IPS-20b (cell line): ENCODE results near the gene PUM1.

Experiments used
- H3K27ac ChIP-seq: one replicate; pipeline ENCODE4 v1.5.1; 2013; ENCODE audit warnings: low read length
- H3K27me3 ChIP-seq: 2 replicates; pipeline ENCODE4 v1.6.1; 2013; ENCODE audit warnings: mild to moderate bottlenecking, low read length, inconsistent platforms; ENCODE audit not compliant: insufficient read depth
- H3K36me3 ChIP-seq: 2 replicates; pipeline ENCODE4 v1.6.1; 2013; ENCODE audit warnings: low read depth, mild to moderate bottlenecking, inconsistent platforms, low read length, moderate library complexity; ENCODE audit not compliant: insufficient read depth
- H3K4me1 ChIP-seq: 2 replicates; pipeline ENCODE4 v1.6.1; 2013; ENCODE audit warnings: mild to moderate bottlenecking, control low read depth, inconsistent platforms, low read length, moderate library complexity; ENCODE audit not compliant: insufficient read depth
- H3K4me3 ChIP-seq: 2 replicates; pipeline ENCODE4 v1.5.1; 2013; ENCODE audit warnings: mild to moderate bottlenecking, low read length, inconsistent platforms
- H3K9ac ChIP-seq: 2 replicates; pipeline ENCODE4 v1.6.1; 2013; ENCODE audit warnings: low read depth, mild to moderate bottlenecking, inconsistent platforms, low read length, moderate library complexity
- H3K9me3 ChIP-seq: 2 replicates; pipeline ENCODE4 v1.6.1; 2013; ENCODE audit warnings: mild to moderate bottlenecking, low read depth, low read length, inconsistent platforms; ENCODE audit not compliant: insufficient read depth

PUM1 gene

DNA sequence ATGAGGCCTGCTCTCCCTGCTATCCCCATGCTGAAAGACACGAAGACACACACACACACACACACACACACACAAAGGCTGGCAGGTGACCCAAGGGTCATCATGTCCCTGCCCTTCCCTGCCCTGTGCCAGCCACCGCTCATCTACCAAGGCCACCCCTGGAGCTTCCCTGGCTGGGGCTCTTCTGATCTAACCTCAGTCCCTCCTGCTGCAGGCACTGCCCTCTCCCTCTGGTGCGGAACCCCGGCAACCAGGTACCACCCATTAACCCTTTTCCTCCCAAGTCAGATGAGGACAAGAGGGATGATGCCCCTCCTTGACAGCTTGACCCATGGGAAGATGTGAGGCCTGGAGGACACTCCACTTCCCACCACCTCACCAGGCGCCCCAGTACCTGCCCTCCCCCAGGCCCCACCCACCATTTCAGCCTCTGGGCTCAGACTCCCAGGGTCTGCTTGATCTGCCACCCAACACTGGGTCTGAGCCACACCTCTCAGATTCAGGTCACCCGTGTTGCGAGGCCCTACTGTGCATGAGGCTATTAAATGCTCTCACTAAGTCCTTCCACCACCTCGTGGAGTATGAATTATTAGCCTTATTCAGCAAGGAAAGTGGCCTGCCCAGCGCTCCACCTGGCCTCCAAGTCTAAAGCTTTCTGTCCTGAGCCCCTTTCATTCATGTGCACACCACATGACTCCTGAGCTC is 159.4 kb downstream of the PUM1 start:
- Histone ChIP-seq H3K27ac (no peak overlapping the region), H3K36me3 (no peaks in the 10 kb centered on the region), H3K4me3 (no peak overlapping the region), H3K27me3 (peaks cover 20% of the 10 kb centered on the region), H3K9me3 (no peaks in the 10 kb centered on the region), H3K4me1 (peaks cover 29% of the 10 kb centered on the region), H3K9ac (no peak overlapping the region)

DNA sequence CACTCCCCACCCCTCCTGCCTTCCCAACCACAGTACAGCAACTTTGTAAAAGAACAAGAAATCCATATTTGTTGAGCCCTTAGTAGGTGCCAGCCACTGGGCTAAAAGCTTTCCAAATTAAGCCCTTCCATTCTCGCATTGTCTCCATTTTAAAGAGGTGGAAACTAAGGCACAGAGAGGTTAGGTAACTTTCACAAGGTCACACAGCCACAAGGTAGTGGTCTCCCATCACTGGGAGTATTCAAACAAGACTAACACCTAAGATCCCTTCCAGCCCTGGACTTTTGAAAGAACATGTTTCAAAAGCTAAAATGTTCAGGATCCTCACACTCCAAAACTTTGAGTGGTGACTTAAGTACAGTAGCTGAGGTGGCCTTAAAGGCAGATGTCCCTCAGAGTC is 160.1 kb downstream of the PUM1 start:
- H3K9me3 ChIP-seq, result no peaks in the 10 kb centered on the region
- no peak overlapping the region for H3K4me3 ChIP-seq
- H3K27ac ChIP-seq, result no peak overlapping the region
- H3K27me3 ChIP-seq, result peaks cover 20% of the 10 kb centered on the region
- no peaks in the 10 kb centered on the region for H3K36me3 ChIP-seq
- H3K9ac ChIP-seq, result no peak overlapping the region
- H3K4me1 ChIP-seq, result peaks cover 27% of the 10 kb centered on the region

DNA sequence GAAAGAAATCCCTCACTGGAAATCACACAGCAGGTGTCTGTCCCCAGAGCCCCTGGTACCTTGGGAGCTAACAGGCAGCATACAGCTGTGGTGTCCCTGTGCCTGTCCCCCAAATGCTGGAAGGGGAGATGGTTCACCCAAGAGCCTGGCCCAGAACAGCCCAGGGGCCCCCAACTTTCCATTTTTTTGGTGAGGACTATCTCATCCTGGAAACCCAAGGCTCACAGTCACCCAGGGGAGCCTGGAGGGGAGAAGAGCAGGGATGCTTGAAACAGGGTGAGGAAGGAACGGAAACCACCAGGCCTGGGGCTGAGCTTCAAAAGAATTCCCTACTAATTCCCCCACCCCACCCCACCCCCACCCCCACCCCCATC is 160.6 kb downstream of the PUM1 start:
- H3K27me3 ChIP-seq, result peaks cover 20% of the 10 kb centered on the region
- no peaks in the 10 kb centered on the region for H3K9me3 ChIP-seq
- peaks cover 27% of the 10 kb centered on the region for H3K4me1 ChIP-seq
- H3K9ac ChIP-seq, result no peak overlapping the region
- no peak overlapping the region for H3K4me3 ChIP-seq
- no peaks in the 10 kb centered on the region for H3K36me3 ChIP-seq
- H3K27ac ChIP-seq, result no peak overlapping the region

DNA sequence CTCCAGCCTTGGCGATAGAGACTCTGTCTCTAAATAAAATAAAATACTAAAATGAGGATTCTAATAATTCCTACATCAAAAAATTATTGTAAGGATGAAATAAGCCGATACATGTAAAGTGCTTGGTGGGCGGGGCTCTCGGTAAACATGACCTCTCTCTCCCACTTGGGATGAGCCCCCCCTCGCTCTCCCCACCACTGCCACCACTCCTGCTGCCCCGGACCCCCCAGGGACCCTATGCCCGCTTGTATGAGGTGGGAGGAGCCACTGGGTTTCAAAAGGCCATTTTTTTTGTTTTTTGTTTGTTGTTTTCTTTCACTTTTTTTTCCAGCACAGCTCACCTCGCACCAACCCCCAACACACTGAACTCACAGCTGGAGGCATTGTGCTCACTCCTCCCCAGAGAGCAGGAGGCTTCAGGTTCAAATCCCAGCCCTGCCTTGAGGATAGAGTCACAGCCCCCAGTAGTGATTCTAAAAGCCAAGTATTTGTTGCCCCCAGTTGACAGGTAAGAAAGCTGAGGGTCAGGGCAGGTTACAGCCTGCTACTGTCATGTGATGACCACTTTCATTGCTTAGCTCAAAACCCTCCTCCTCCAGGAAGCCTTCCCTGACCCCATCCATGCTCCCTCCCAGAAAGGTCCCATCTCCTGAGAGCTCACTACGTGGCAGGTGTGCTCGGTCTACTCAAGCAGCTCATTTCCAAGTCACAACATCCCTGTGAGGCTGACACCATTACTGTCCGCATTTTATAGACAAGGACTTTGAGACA is 161.1 kb downstream of the PUM1 start:
- peaks cover 16% of the 10 kb centered on the region for H3K27me3 ChIP-seq
- H3K36me3 ChIP-seq, result no peaks in the 10 kb centered on the region
- H3K4me3 ChIP-seq, result no peak overlapping the region
- no peak overlapping the region for H3K9ac ChIP-seq
- no peaks in the 10 kb centered on the region for H3K9me3 ChIP-seq
- peaks cover 22% of the 10 kb centered on the region for H3K4me1 ChIP-seq
- H3K27ac ChIP-seq, result no peak overlapping the region

DNA sequence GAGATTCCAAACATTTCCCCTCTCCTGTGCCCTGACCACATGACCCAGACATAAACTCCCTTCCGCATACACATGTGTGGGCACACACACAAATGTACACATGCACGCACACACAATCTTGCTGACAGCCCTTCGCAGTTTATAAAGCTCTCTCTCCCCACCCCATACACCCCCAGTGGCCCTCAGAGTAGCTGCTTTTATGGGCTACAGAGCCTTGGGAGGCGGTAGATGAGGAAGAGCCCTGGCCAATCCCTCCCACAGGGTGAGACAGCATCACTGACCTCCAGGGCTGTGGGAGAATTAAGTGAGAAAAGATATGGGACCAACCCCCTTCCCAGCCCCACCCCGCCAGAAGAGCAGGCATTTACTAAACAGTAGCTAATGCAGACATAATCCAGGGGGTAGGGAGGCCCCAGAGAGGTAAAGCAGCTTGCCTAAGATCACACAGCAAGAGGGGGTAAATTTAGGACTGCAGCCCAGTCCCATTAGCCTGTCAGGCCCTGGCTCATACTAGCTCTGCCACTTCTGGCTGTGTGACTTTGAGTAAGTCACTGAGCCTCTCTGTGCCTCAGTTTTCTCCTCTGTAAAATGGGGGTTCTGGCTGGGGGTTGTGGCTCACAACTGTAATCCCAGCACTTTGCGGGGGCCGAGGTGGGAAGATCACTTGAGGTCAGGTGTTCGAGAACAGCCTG is 162.0 kb downstream of the PUM1 start:
- H3K4me1 ChIP-seq, result peaks cover 17% of the 10 kb centered on the region
- H3K27me3 ChIP-seq, result peaks cover 11% of the 10 kb centered on the region
- H3K4me3 ChIP-seq, result no peak overlapping the region
- no peaks in the 10 kb centered on the region for H3K36me3 ChIP-seq
- H3K9me3 ChIP-seq, result no peaks in the 10 kb centered on the region
- H3K9ac ChIP-seq, result no peak overlapping the region
- no peak overlapping the region for H3K27ac ChIP-seq

DNA sequence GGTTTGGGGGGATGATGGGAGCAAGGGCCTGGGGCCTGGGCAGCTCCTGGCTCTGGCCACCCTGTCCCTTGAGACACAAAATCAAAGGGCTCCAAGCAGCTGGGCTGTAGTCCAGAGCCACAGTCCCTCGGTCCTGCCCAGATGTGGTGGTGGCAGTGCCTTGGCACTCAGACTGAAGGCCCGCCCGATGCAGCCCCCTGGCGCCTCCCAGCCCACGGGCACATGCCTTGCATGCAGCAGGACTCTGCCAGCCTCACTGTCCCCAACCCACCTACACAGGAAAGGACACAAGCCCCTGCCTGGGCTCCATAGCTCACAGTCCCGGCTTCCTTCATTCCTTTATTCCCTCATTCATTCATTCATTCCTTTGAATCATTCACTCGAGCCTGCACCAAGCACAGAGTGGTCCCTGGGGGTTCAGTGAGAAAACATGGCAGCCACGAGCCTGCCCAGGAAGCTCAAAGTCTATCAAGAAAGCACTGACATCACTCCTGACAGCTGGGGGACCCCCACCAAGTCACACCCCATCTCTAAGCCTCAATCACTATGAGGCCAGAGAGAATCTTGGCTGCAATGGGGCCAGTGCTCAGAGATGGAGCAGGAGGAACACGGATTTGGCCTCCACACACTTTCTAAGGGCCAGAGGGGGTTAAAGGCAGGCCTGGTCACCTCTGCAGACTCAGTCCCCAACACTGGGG is 162.8 kb downstream of the PUM1 start:
- Histone ChIP-seq H3K4me1 (peaks cover 17% of the 10 kb centered on the region), H3K27me3 (peaks cover 8% of the 10 kb centered on the region), H3K9me3 (no peaks in the 10 kb centered on the region), H3K9ac (no peak overlapping the region), H3K4me3 (no peak overlapping the region), H3K27ac (no peak overlapping the region), H3K36me3 (no peaks in the 10 kb centered on the region)

DNA sequence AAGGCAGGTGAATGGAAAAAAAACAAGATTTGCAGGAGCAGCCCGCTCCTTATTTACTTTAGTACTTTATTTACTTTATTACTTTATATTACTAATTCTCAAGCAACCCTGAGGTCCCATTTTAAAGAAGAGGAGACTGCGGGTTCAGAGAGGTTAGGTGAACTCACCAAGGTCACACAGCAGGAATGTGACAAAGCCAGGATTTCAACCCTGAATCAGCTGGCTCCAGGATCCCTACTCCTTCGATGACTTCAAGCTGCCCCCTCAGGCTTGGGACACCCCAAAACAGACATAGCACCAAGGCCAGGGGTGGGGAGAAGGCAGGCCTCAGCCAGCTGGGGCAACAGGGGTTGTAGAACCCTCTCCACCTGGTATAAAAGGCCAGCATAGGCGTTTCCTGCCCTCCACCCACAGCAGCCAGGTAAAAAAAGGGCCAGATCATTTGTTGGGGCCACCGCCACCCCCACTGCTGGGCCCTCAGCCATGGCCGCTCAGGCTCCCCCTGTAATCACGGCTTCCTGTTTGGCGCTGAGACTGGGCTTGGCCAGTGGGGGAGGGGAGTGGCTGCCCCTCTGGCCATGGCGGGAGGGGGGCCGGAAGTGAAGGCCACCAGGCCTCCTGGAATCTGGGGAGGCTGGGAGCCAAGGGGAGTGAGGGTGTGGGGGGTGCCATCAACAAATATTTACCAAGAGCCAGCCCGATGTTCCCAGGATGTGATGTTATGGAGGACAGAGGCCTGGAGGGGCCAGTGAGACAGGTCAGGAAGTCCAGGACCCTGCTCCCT is 163.5 kb downstream of the PUM1 start:
- Histone ChIP-seq H3K4me1 (peaks cover 17% of the 10 kb centered on the region), H3K36me3 (no peaks in the 10 kb centered on the region), H3K9ac (no peak overlapping the region), H3K4me3 (no peak overlapping the region), H3K9me3 (no peaks in the 10 kb centered on the region), H3K27me3 (peaks cover under 1% of the 10 kb centered on the region; the same call in 1 of the 2 replicates), H3K27ac (peak overlapping the region; percentile 69)

DNA sequence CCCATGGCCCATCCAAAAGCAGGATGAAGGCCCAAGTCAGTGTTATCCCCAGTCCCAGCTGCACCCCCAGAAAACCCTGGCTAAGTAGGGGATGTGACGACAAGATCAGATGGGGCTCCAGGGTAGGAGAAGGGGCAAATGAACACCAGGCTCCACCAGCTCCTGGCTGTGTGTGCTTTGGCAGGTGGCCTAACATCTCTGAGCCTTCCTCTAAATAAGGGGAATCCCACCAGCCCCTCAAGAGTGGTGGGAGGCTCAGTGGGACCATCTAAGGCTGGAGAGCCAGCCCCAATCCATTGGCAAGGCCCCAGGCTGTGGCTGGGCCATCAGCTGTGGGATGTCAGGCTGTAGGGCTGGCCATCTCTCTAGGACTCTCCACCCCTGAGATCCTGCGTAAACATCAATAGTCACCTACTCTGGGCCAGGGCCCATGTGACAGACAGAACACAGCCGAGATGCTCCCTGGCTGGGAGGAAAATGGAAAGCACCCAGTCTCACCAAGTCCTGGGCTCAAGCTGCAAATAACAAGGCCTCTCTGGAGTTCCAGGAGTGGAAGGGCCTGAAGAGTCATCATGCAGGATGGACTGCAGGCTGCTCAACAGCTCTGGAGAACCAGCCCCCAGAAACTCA is 164.5 kb downstream of the PUM1 start:
- Histone ChIP-seq H3K36me3 (no peaks in the 10 kb centered on the region), H3K4me3 (no peak overlapping the region), H3K27me3 (no peaks in the 10 kb centered on the region), H3K9me3 (no peaks in the 10 kb centered on the region), H3K27ac (no peak overlapping the region), H3K9ac (no peak overlapping the region), H3K4me1 (peaks cover 21% of the 10 kb centered on the region)

DNA sequence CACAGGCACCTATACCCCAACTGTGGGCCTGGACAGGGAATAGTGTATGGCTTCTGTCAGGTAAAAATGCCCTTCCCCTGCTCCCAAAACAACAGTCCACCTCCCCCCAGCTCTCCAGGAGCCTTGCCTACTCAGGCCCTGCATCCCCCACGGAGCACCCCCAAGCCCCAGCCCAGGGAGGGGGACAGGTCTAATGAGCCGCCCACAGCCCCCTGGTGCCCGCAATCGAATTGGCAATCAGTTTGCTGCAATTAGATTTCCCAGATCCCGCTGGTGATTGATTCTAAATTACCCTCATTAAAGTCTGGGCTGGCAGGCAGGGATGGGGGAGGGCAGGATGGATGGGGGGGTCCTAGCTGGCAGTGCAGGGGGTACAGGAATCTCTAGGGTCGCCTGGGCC is 165.0 kb downstream of the PUM1 start:
- no peaks in the 10 kb centered on the region for H3K9me3 ChIP-seq
- H3K27me3 ChIP-seq, result no peaks in the 10 kb centered on the region
- no peaks in the 10 kb centered on the region for H3K36me3 ChIP-seq
- H3K27ac ChIP-seq, result no peak overlapping the region
- H3K4me1 ChIP-seq, result peaks cover 20% of the 10 kb centered on the region
- H3K9ac ChIP-seq, result no peak overlapping the region
- no peak overlapping the region for H3K4me3 ChIP-seq

DNA sequence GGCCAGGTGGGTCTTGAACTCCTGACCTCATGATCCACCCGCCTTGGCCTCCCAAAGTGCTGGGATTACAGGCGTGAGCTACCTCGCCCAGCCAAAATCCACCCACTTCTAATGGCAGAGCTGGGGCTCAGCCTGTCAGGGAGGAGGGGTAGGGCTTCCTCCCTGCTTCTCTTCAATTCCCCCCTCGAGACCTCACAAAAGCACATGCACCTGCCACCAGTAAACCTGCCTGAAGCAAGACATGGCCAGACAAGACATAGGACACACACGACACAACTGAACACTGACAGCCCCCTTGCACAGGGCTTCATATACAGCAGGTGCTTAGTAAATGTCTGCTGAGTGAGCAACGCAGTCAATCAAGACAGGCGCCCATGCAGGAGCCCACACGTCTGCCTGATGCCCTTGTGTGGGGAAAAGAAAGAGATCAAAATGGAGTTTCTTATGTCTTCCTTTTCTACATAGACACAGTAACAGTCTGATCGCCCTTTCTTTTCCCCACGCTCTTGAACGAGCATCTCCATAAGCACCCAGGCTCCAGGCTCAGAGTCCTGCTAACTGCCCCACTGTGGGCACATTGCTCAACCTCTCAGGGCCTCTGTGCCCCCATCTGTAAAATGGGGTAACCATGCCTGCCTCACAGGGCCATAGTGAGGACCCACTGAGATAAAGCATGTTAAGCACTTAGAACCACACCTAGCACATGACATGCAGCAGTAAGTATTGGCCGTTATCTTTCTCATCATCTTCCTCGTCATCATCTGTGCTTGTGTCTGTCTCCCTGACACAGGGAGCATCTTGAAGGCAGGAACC is 165.7 kb downstream of the PUM1 start:
- no peak overlapping the region for H3K4me3 ChIP-seq
- H3K36me3 ChIP-seq, result no peaks in the 10 kb centered on the region
- no peak overlapping the region for H3K27ac ChIP-seq
- peaks cover 17% of the 10 kb centered on the region for H3K4me1 ChIP-seq
- no peaks in the 10 kb centered on the region for H3K9me3 ChIP-seq
- no peak overlapping the region for H3K9ac ChIP-seq
- no peaks in the 10 kb centered on the region for H3K27me3 ChIP-seq
